IPS-18c (cell line): ENCODE results near the gene ADAMTS15.

Experiments
- H3K4me3 ChIP-seq: 2 replicates; pipeline ENCODE4 v1.7.0; 2013; ENCODE audit warnings: low read depth, mild to moderate bottlenecking, low read length, moderate library complexity; ENCODE audit not compliant: insufficient read depth
- H3K9me3 ChIP-seq: one replicate; pipeline ENCODE4 v1.6.1; 2013; ENCODE audit warnings: mild to moderate bottlenecking, low read length, moderate library complexity; ENCODE audit not compliant: control insufficient read depth, insufficient read depth

ADAMTS15 gene, protein sequence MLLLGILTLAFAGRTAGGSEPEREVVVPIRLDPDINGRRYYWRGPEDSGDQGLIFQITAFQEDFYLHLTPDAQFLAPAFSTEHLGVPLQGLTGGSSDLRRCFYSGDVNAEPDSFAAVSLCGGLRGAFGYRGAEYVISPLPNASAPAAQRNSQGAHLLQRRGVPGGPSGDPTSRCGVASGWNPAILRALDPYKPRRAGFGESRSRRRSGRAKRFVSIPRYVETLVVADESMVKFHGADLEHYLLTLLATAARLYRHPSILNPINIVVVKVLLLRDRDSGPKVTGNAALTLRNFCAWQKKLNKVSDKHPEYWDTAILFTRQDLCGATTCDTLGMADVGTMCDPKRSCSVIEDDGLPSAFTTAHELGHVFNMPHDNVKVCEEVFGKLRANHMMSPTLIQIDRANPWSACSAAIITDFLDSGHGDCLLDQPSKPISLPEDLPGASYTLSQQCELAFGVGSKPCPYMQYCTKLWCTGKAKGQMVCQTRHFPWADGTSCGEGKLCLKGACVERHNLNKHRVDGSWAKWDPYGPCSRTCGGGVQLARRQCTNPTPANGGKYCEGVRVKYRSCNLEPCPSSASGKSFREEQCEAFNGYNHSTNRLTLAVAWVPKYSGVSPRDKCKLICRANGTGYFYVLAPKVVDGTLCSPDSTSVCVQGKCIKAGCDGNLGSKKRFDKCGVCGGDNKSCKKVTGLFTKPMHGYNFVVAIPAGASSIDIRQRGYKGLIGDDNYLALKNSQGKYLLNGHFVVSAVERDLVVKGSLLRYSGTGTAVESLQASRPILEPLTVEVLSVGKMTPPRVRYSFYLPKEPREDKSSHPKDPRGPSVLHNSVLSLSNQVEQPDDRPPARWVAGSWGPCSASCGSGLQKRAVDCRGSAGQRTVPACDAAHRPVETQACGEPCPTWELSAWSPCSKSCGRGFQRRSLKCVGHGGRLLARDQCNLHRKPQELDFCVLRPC

DNA sequence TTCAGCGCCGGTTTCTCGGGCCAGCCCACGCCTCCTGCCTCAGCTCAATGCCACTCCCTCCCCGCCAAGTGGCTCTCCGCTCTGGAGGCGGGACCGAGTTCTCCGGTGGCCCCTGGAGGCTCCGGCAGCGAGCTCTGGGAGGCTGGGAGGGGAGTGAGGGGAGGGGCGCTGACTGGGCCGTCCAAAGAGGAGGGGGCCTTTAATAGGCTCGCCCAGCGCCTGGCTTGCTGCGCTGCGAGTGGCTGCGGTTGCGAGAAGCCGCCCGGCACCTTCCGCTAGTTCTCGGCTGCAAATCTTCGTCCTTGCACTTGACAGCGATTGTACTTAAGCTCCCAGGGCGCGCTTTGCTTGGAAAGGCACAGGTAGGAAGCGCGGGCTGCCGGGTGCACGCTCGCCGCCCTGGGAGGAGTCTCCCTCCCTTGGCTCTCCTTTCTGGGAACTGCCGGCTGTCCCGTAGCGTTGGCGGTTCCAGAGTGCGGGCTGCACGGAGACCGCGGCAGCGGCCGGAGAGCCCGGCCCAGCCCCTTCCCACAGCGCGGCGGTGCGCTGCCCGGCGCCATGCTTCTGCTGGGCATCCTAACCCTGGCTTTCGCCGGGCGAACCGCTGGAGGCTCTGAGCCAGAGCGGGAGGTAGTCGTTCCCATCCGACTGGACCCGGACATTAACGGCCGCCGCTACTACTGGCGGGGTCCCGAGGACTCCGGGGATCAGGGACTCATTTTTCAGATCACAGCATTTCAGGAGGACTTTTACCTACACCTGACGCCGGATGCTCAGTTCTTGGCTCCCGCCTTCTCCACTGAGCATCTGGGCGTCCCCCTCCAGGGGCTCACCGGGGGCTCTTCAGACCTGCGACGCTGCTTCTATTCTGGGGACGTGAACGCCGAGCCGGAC is at the start of gene ADAMTS15:
Gene ADAMTS15 (plus strand): TSS at position 230 of the 894 bp plus-strand sequence. CDS start 329 bp downstream, at position 559.
- H3K9me3 ChIP-seq: no peaks in the 10 kb centered on the region
- peak within 1 kb of the TSS; percentile 44 for H3K4me3 ChIP-seq

DNA sequence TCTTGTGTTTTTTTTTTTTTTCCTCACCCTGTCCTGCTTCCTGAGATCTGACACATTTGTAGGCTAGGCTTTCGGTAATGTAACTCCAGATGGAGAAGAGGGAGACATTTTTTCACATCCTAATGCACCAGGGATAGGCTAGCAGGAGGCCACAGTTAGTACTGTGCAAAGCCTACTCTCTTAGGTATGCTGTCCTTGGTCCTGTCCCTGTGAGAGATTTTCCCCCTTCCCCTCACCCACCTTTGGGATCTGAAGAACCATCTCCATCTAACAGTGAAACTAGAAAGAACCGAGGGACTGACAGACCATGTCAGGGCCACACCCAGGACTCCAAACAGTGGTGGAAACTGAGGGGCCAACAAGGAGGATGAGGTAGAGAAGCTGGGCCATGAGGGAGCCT is 49.2 kb upstream of the ADAMTS15 start:
- Histone ChIP-seq H3K9me3 (no peaks in the 10 kb centered on the region), H3K4me3 (no peak overlapping the region)

DNA sequence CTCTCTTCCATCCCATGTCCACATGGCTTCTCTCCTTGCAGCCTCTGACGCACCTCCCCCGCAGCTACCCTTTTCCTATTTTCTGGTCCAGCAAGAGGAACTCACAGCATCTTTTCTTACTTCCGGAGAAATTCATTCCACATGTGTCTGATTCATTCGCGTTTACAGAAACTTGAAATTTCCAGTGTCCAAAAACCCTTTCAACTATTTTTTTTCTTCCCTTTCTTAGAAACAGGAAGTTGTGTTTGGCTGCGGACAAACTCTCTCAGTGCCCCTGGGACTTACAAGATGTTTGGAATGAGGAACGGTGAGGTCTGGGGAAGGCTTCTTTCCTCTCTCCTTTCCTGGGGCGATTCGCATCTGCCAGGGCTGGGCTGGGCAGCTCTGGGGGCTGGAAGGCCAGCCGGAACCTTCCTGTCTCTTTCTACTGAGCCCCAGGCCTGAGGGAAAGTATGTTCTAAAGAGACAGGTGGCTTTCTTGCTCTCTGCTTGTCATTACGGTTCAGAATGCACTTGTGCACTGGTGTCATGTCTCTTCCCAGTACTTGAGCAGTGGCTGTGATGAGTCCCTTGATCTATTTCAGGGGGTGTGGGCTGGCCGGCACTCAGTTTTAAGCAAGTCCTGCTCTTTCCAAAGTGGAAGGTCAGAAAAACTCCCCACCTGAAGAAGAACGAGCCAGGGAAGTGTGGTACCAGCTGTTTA is 47.5 kb upstream of the ADAMTS15 start:
- H3K4me3 ChIP-seq: no peak overlapping the region
- peaks cover under 1% of the 10 kb centered on the region for H3K9me3 ChIP-seq

DNA sequence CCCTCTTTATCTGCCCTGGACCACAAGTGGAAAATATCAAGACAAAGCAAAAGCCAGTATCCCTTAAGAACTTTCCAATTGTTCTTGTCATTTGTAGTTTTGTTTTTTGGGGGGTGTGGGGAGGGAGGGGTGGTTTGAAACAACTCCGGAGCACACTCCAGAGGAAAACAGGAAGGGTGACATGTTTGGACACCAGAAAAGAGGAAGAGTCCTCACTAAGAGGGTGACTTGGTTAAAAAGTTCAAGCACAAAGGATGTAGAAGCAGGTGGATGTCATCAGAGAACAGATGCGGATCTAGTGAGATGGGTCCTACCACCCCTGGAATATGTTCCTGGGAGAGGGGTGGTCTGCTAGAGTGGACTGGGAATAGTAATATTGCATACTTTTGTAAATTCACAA is 45.9 kb upstream of the ADAMTS15 start:
- peaks cover 4% of the 10 kb centered on the region for H3K9me3 ChIP-seq
- H3K4me3 ChIP-seq: no peak overlapping the region

DNA sequence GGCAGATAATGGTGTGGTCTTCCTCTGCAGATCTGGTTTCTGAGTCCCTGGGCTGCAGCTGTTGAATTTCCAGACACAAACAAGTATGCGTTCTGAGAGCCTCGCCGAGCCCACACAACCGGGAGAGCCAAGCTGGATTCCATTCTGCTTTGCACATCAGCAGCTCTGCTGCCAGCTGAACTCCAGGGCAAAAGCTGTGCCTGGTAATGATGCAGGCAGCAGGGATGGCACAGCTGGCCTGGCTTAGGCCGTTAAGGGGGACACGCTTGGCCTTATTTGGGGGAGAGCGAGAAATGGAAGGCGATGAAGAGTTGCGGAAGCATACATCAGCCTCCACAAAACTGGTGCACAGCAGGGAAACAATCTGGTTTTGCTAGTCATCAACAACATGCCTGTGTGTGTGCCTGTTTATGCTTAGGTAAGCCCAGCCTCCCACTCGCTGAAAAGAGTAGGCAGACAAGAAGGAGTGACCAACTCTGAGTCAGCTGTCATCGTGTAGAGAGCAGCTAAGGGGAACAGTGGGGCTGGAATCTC is 45.1 kb upstream of the ADAMTS15 start:
- peak overlapping the region; percentile 22; the same call in 1 of the 2 replicates for H3K4me3 ChIP-seq
- H3K9me3 ChIP-seq: peaks cover 4% of the 10 kb centered on the region

DNA sequence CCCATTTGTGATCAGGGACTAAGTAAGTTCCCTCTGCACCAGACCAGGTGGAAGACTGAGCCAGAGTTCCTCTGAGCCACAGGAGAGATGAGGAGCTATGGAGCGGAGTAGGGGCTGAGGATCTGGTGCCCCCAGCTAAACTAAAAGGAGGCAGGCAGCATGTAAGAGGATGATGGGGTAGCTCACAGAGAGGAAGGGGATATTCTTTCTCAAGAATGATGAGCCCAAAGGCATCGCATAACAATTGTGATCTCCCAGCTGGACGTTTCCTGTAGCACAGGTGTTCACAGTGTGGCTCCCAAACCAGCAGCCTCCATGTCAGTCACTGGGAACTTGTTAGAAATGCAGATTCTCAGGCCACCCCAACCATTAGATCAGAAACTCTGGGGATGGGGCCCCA is 44.5 kb upstream of the ADAMTS15 start:
- H3K9me3 ChIP-seq: peaks cover 4% of the 10 kb centered on the region

DNA sequence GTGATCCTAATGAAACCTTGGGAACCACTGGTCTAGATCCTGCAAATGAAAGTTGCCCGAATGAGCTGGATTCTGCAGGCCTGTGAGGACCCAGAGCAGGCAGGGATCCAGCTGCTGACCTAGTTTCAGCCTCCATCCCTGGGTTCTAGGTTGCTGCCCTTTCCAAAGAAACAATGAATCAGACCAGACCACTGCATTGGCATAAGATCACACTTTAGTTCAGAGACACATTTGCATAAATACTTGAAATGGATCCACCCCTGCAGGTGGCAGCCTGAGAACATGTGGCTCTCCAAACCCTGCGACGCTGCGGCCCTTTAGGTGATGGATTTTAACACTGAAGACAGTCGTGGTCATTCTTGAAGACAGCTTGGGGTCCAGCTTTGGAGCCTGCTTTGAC is 43.7 kb upstream of the ADAMTS15 start:
- peaks cover 4% of the 10 kb centered on the region for H3K9me3 ChIP-seq
- no peak overlapping the region for H3K4me3 ChIP-seq

More for the DNA sequence above, 44.5 kb upstream of the ADAMTS15 start:
- H3K4me3 ChIP-seq: no peak overlapping the region

DNA sequence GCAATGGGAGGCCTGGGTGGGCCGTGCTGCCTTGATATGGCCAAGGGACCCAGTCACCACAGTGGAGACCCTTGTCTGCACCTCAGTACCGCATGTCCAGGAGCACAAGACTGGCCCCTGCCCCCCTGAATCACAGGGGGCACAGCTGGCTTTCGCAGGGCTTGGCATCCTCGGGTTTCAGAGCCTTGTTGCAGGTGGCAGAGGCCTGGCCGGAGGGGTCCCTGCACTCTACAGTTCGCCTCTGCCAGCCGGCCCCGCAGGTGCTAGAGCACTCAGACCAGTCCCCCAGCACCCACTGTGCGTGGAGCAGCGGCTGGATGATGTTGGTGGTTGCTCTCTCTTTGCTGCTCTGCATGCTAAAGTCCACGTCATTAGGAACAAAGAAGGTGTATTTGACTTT is 43.0 kb upstream of the ADAMTS15 start:
- H3K4me3 ChIP-seq: no peak overlapping the region
- peaks cover 4% of the 10 kb centered on the region for H3K9me3 ChIP-seq

DNA sequence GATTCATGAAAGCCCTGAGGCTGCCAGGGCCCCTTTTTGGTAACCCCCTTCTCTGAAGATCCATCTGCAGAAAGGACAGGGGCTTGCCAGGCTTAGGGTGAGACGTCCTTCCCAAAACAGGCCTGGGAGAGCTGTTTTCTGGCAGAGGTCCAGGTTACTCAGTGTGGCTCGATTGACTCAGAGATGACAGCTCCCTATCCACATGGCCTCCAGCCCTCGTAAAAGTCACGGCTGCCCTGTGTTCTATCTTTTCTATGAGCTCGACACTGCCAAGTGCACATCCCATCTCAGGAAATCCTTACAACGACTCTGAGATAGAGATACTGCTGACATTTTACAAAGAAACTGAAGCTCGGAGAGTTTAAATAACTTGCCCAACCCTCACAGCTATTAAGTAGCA is 40.5 kb upstream of the ADAMTS15 start:
- Histone ChIP-seq H3K4me3 (no peak overlapping the region), H3K9me3 (peaks cover 4% of the 10 kb centered on the region)

DNA sequence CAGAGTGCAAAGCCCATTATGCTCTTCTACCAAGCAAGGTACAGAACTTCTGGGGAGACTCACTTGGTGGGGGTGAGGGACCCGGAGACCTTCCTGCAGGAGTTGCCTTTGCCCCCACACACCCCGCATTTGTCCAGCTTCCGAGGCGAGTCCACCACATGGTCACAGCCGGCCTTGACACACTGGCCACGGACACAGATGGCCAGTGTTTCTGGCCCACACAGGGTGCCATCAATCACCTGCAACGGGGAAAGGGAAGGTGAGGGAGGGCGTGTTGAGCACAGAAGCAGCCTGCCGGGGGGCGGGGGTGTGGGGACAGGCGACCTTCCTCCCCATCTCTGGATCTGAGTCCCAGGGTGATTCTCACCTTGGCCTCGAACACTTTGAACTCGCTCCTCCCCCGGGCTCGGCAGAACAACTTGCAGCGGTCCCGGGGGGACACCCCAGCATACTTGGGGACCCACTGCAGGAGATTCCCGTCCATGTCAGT is 40.0 kb upstream of the ADAMTS15 start:
- no peak overlapping the region; the same call in 1 of the 2 replicates for H3K4me3 ChIP-seq
- peaks cover 4% of the 10 kb centered on the region for H3K9me3 ChIP-seq

DNA sequence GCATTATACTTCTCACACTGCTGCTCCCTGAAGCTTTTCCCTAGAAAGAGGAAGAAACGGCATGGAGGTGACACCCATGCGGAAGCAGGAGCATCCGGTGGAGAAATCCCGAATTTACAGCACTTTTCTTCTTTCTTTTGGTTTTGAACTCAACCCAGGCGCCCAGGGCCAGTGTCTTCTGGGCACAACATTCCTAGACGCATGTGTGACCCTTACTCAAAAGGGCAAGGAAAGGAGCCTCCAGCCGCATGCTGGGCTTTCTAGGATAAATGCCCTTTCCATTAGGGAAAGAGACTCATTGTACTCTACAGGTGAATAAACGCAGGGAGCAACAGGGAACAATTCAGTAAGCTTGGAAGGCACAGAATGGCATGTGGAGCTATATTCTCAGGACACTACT is 39.5 kb upstream of the ADAMTS15 start:
- peaks cover 4% of the 10 kb centered on the region for H3K9me3 ChIP-seq
- no peak overlapping the region for H3K4me3 ChIP-seq

DNA sequence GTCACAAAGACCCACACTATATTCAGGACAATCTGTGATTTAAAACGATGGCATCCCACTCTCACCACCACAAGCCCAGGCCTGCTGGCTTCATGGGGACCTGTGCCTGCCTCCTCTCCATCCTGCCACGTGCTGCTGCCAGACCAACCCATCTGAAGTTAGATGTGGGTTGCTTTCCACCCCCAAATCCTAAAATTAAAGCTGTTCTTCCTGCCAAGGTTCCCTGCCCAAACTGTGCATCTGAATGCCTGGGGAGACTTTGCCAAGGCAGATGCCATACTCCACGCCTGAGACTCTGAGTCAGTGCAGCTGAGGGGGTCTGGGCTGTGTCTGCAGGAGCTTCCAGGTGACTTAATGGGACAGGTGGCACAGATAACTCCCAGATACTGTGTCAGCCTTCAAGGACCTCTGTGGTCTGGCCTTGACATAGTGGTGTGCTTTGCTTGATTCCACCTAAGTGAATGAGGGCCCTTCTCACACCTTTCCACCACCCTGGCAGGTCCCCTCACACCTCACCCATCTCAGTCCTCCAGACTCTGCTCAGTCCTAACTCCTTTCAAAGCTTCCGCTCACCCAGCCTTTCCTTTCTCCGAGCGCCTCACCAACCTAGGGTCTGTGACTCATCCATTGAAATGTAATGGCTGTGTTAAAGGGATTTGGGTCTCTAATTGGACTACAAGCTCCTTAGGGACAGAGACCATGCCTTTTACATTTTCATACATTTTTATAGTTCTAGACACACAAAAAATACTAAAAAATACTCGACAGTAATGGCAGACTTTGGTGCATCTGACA is 38.7 kb upstream of the ADAMTS15 start:
- peaks cover 4% of the 10 kb centered on the region for H3K9me3 ChIP-seq

DNA sequence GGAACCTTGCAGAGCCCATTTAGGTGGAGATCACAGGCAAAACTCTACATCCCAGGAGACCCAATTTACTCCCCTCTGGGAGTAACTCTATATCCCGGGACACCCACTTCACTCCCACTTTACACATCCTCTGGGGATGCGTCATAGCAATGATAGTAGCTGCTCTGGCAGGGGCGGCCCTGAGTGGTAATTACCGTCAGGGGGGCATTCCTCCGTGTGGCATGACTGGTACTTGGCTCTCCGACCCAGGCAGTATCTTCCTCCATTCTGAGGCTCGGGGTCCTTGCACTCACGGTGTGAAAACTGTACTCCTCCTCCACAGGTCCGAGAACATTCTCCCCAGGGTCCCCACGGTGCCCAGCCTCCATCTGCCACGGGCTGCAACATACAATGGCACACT is 37.2 kb upstream of the ADAMTS15 start:
- Histone ChIP-seq H3K9me3 (peaks cover under 1% of the 10 kb centered on the region), H3K4me3 (no peak overlapping the region)

More for the DNA sequence above, 38.7 kb upstream of the ADAMTS15 start:
- H3K4me3 ChIP-seq: no peak overlapping the region

DNA sequence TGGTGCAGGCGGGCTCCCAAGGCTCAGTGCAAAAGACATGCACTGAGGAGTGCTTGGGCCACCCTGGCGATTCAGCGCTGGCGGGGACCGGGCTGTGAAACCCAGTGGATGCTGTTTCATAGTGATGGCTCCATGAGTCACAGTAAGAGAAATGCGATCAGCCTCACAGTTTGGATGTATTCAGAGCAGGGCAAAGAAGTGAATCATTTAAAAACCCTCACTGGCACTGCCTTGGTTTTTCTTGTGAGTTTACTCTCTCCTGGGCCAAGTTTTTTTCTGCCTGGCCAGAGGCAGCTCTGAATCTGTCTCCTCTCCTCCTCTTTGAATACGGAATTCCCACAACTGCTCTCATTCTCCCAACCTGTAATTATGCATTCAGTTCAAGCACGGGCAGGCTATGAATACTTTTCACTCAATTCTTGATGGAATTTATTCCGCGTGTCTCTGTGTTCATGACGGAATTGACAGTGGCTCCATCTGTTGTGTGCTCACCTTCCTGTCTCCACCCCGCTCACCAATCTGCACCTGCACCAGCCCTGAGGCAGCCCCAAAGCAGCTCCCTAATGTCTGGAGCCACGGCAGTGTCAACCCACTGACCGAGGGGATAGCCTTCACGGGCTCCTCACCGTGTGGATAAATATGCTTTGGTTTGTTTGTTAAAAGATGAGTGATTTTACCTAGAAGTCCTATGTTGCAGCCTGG is 34.9 kb upstream of the ADAMTS15 start:
- no peak overlapping the region for H3K4me3 ChIP-seq
- H3K9me3 ChIP-seq: no peaks in the 10 kb centered on the region
